Myocyte (in vitro differentiated cells): Measurements from ENCODE around the gene FOXN3. TPM values are rescaled to one million over a fixed set of nuclear protein-coding genes. Genes with fewer than 3 reads are reported as not detected.

Experiments
- DNase-seq: peaks from one replicate; pipeline ENCODE4 v3.0.0-alpha.2; 2012; ENCODE audit warnings: low read depth
- total RNA-seq: library from RNA; depleted of rRNA; stranded (reverse); fragments of >200 nt; gene quantifications from 2 replicates; pipeline ENCODE4 v1.2.3, GENCODE V29; 2014

Gene FOXN3
- total RNA-seq, 1 donor from 2014 or later = 27.5 TPM

GRCh38 chr14:89408907-89409700 is 7.9 kb downstream of the FOXN3 start:
- no peak for DNase-seq

- no peak for DNase-seq
Measured at GRCh38 chr14:89407856-89408255, 9.2 kb downstream of the FOXN3 start.

GRCh38 chr14:89406941-89407340 is 10.1 kb downstream of the FOXN3 start:
- DNase-seq = no peak

- no peak for DNase-seq
Measured at GRCh38 chr14:89406361-89406760, 10.7 kb downstream of the FOXN3 start.

- no peak for DNase-seq
Measured at GRCh38 chr14:89405712-89406111, 11.3 kb downstream of the FOXN3 start.

GRCh38 chr14:89402363-89402762 is 14.7 kb downstream of the FOXN3 start:
- DNase-seq = no peak

- no peak for DNase-seq
Measured at GRCh38 chr14:89401761-89402160, 15.3 kb downstream of the FOXN3 start.

GRCh38 chr14:89401241-89401640 is 15.8 kb downstream of the FOXN3 start:
- DNase-seq = no peak

GRCh38 chr14:89400529-89400928 is 16.5 kb downstream of the FOXN3 start:
- DNase-seq = no peak

- DNase-seq = no peak
Measured at GRCh38 chr14:89399594-89400068, 17.4 kb downstream of the FOXN3 start.

- DNase-seq = no peak
Measured at GRCh38 chr14:89399157-89399556, 17.9 kb downstream of the FOXN3 start.

- DNase-seq = no peak
Measured at GRCh38 chr14:89397569-89398230, 19.3 kb downstream of the FOXN3 start.

- no peak for DNase-seq
Measured at GRCh38 chr14:89394972-89395371, 22.1 kb downstream of the FOXN3 start.

- no peak for DNase-seq
Measured at GRCh38 chr14:89393222-89393745, 23.7 kb downstream of the FOXN3 start.

GRCh38 chr14:89392181-89392580 is 24.9 kb downstream of the FOXN3 start:
- no peak for DNase-seq

GRCh38 chr14:89391556-89391955 is 25.5 kb downstream of the FOXN3 start:
- no peak for DNase-seq

- no peak for DNase-seq
Measured at GRCh38 chr14:89391123-89391522, 25.9 kb downstream of the FOXN3 start.

GRCh38 chr14:89388853-89389252 is 28.2 kb downstream of the FOXN3 start:
- DNase-seq = no peak

- DNase-seq = no peak
Measured at GRCh38 chr14:89387922-89388685, 28.9 kb downstream of the FOXN3 start.

- DNase-seq = peak; percentile 79
Measured at GRCh38 chr14:89386212-89386886, 30.7 kb downstream of the FOXN3 start.

GRCh38 chr14:89384636-89385035 is 32.4 kb downstream of the FOXN3 start:
- DNase-seq = no peak
